HG02973 (cell line): ENCODE data around the gene RNF13.

Experiments
- ATAC-seq: cut with Tn5 transposase; IDR thresholded peaks from one replicate; pipeline ENCODE4 v1.9.1; 2021; ENCODE audit warnings: moderate library complexity; ENCODE audit not compliant: unreplicated experiment

Gene RNF13

GRCh38 chr3:149812606-149813366, at the start of gene RNF13:
Gene RNF13, plus strand, starts transcription at chr3:149813215. Its CDS starts 32,812 bp downstream, at chr3:149846027.
- ATAC-seq: peak; percentile 91

- ATAC-seq: no peak
These were observed 49.3 kb upstream of the RNF13 start for GRCh38 chr3:149763565-149764195.

GRCh38 chr3:149764302-149764701, 48.7 kb upstream of the RNF13 start:
- ATAC-seq: no peak

GRCh38 chr3:149765762-149766334, 47.2 kb upstream of the RNF13 start:
- no peak for ATAC-seq

GRCh38 chr3:149767720-149768119, 45.3 kb upstream of the RNF13 start:
- no peak for ATAC-seq

- ATAC-seq: no peak
These were observed 44.3 kb upstream of the RNF13 start for GRCh38 chr3:149768704-149769103.

GRCh38 chr3:149770246-149770645, 42.8 kb upstream of the RNF13 start:
- ATAC-seq: no peak

GRCh38 chr3:149771652-149772271, 41.3 kb upstream of the RNF13 start:
- peak; percentile 58 for ATAC-seq

- ATAC-seq: no peak
These were observed 40.2 kb upstream of the RNF13 start for GRCh38 chr3:149772861-149773260.

- ATAC-seq: no peak
These were observed 36.8 kb upstream of the RNF13 start for GRCh38 chr3:149776170-149776569.

- ATAC-seq: no peak
These were observed 35.4 kb upstream of the RNF13 start for GRCh38 chr3:149777414-149778214.

- ATAC-seq: no peak
These were observed 31.8 kb upstream of the RNF13 start for GRCh38 chr3:149781211-149781610.

GRCh38 chr3:149781741-149782140, 31.3 kb upstream of the RNF13 start:
- ATAC-seq: no peak

GRCh38 chr3:149783576-149783975, 29.4 kb upstream of the RNF13 start:
- no peak for ATAC-seq

GRCh38 chr3:149784064-149784704, 28.8 kb upstream of the RNF13 start:
- ATAC-seq: no peak

- ATAC-seq: no peak
These were observed 22.7 kb upstream of the RNF13 start for GRCh38 chr3:149790268-149790667.

- ATAC-seq: no peak
These were observed 22.3 kb upstream of the RNF13 start for GRCh38 chr3:149790698-149791097.

- ATAC-seq: no peak
These were observed 20.4 kb upstream of the RNF13 start, which contains the start of gene ANKUB1 for GRCh38 chr3:149792452-149793270. Gene ANKUB1, minus strand, starts transcription at chr3:149792554. Its CDS starts 188 bp downstream, at chr3:149792366.

- no peak for ATAC-seq
These were observed 17.0 kb upstream of the RNF13 start for GRCh38 chr3:149796026-149796425.
